ENCODE results near the gene SH2D3C. TPM values are rescaled to one million over a fixed set of nuclear protein-coding genes. Genes with fewer than 3 reads are reported as not detected.
"Not testable (repeated sequence)": the region's sequence is repeated elsewhere in the genome, so short reads cannot be mapped to it uniquely, and the experiment has no call there.

The SH2D3C gene
- total RNA-seq, 1 donor from 2014 or later = 7.1 TPM

DNA sequence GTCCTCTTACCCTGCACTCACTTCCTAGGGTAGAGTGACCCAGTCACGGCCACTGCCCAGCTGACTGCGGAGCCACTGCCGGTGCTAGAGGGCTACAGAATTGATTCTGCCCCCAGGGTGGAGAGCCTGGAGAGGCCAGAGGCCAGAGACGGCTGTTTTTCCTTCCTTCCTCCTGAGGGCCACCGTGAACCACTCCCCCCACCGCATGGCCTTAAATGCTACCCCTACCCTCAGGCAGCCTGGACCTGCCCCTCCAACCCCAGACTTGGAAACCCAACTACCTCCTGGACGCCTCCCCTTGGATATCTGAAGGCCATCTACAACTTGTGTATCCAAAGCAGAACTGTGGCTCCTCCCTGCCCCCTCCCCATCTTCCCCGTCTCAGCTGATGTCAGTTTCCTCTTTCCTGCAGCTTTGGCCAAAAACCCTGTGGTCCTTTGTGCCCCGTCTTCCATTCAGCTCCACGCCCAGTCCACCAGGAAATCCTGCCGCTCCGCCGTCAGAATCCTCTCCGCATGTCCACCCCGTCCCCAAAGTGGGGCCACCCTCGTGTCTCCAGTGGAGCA is 16.3 kb downstream of the SH2D3C start:
- Mint-ChIP-seq H3K4me3 (peak overlapping the region; percentile 11), H3K9me3 (no peaks in the 10 kb centered on the region), H3K27ac (no peak overlapping the region), H3K4me1 (ENCODE audit: unreplicated experiment) (peaks cover 45% of the 10 kb centered on the region), H3K36me3 (no peaks in the 10 kb centered on the region), H3K27me3 (peaks cover 52% of the 10 kb centered on the region)
- no peak for DNase-seq (ENCODE audit: extremely low spot score, unreplicated experiment)
- no peak for TF ChIP-seq CTCF (conservative IDR thresholded peaks at IDR 0.05)

DNA sequence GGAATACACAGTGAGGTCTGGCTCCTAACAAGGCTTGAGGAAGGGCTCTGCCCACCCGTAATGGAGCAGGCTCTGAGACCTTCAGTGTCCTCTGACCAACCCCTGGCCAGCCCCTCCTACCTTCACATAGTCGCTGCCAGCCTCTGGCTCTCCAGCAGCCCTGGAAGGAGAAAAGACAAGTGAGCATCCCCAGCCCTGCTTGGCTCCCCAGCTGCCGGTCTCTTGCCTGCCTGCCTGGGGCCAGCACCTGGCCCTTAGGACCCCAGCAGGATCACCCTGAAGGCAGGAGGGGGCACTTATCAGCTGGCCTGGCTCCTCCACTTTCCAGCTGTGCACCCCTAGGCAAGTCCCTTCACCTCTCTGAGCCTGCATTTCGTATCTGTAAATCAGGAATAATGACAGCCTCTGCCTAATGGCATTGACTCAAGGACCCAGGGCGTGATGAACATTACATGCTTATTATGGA is 16.9 kb downstream of the SH2D3C start:
- Mint-ChIP-seq H3K9me3 (no peaks in the 10 kb centered on the region), H3K4me3 (no peak overlapping the region)
- DNase-seq (ENCODE audit: extremely low spot score, unreplicated experiment) = no peak

GRCh38 chr9:127761061-127761460 is 17.4 kb downstream of the SH2D3C start:
- Mint-ChIP-seq H3K27me3 (peaks cover 53% of the 10 kb centered on the region), H3K4me3 (no peak overlapping the region), H3K9me3 (no peaks in the 10 kb centered on the region), H3K36me3 (no peaks in the 10 kb centered on the region), H3K27ac (no peak overlapping the region), H3K4me1 (ENCODE audit: unreplicated experiment) (peaks cover 41% of the 10 kb centered on the region)
- TF ChIP-seq CTCF (conservative IDR thresholded peaks at IDR 0.05) = no peak
- no peak for DNase-seq (ENCODE audit: extremely low spot score, unreplicated experiment)

More for the DNA sequence above, 16.9 kb downstream of the SH2D3C start:
- Mint-ChIP-seq H3K27ac (no peak overlapping the region), H3K4me1 (ENCODE audit: unreplicated experiment) (peaks cover 41% of the 10 kb centered on the region), H3K27me3 (peaks cover 54% of the 10 kb centered on the region), H3K36me3 (no peaks in the 10 kb centered on the region)
- TF ChIP-seq CTCF (conservative IDR thresholded peaks at IDR 0.05) = no peak

- H3K4me3 Mint-ChIP-seq = no peak overlapping the region
Observed at GRCh38 chr9:127758843-127759242, 19.6 kb downstream of the SH2D3C start.

GRCh38 chr9:127756776-127757175 is 21.7 kb downstream of the SH2D3C start:
- H3K36me3 Mint-ChIP-seq; H3K4me1 Mint-ChIP-seq (ENCODE audit: unreplicated experiment); H3K4me3 Mint-ChIP-seq; H3K9me3 Mint-ChIP-seq; H3K27ac Mint-ChIP-seq; DNase-seq (ENCODE audit: extremely low spot score, unreplicated experiment): not testable (repeated sequence)
- H3K27me3 Mint-ChIP-seq = peaks cover 50% of the 10 kb centered on the region

More at GRCh38 chr9:127758843-127759242, 19.6 kb downstream of the SH2D3C start:
- no peak for DNase-seq (ENCODE audit: extremely low spot score, unreplicated experiment)
- no peaks in the 10 kb centered on the region for H3K9me3 Mint-ChIP-seq
- no peak overlapping the region for H3K27ac Mint-ChIP-seq
- peaks cover 28% of the 10 kb centered on the region for H3K4me1 Mint-ChIP-seq (ENCODE audit: unreplicated experiment)
- no peaks in the 10 kb centered on the region for H3K36me3 Mint-ChIP-seq
- peaks cover 48% of the 10 kb centered on the region for H3K27me3 Mint-ChIP-seq
- TF ChIP-seq CTCF (conservative IDR thresholded peaks at IDR 0.05) = no peak

DNA sequence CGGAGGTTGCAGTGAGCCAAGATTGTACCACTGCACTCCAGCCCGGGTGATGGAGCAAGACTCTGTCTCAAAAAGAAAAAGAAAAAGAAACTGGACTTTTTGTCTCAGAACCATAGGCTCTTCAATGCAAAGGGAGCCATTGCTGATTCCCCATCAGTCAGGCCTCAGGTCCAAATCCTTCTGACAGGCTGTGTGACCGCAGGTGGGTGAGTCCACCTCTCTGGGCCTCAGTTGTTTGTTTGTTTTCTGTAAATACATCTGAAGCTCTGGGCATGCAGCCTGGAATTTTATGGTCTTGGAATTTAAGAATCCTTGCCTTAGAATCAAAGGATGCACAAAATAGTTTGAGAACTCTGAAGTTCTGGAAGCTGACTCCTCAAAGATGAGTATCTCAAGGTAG is 22.2 kb downstream of the SH2D3C start:
- TF ChIP-seq CTCF (conservative IDR thresholded peaks at IDR 0.05) = no peak
- Mint-ChIP-seq H3K27me3 (peaks cover 53% of the 10 kb centered on the region), H3K9me3 (no peaks in the 10 kb centered on the region), H3K4me3 (peak overlapping the region; percentile 64), H3K27ac (no peak overlapping the region), H3K4me1 (ENCODE audit: unreplicated experiment) (peaks cover 5% of the 10 kb centered on the region), H3K36me3 (no peaks in the 10 kb centered on the region)
- no peak for DNase-seq (ENCODE audit: extremely low spot score, unreplicated experiment)
